Measurements from ENCODE around the gene OTP.

DNA sequence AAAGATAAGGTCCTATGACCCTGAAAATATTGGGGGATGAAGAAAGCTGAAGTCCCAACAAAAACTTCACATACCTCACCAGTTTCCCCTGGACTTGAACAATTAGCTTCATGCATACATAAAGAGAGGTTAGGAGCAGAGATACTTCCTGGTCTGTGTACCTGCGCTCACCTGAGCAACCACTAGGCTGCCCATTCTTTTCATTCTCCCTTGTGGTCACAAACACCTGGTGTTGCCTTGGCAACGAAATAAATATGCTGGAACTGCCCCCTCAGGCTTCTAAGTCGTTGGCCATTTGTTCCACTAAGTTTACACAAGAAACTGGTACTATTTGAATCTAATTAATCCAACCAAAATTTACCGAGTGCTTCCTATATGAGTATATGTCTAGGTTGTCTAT, 18.1 kb downstream of the OTP start:
- TF ChIP-seq, protein P1, sequence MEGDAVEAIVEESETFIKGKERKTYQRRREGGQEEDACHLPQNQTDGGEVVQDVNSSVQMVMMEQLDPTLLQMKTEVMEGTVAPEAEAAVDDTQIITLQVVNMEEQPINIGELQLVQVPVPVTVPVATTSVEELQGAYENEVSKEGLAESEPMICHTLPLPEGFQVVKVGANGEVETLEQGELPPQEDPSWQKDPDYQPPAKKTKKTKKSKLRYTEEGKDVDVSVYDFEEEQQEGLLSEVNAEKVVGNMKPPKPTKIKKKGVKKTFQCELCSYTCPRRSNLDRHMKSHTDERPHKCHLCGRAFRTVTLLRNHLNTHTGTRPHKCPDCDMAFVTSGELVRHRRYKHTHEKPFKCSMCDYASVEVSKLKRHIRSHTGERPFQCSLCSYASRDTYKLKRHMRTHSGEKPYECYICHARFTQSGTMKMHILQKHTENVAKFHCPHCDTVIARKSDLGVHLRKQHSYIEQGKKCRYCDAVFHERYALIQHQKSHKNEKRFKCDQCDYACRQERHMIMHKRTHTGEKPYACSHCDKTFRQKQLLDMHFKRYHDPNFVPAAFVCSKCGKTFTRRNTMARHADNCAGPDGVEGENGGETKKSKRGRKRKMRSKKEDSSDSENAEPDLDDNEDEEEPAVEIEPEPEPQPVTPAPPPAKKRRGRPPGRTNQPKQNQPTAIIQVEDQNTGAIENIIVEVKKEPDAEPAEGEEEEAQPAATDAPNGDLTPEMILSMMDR (IDR thresholded peaks at IDR 0.05): no peak
- TF ChIP-seq EZH2phosphoT487 (IDR thresholded peaks at IDR 0.05): no peak

All from neural progenitor cell (in vitro differentiated cells).